GM19438 (cell line): ENCODE results near the gene SLC6A9.

Experiments used
- ATAC-seq: cut with Tn5 transposase; IDR thresholded peaks from one replicate; pipeline ENCODE4 v1.9.1; 2021; ENCODE audit warnings: low read depth; ENCODE audit not compliant: unreplicated experiment

SLC6A9 gene

GRCh38 chr1:43987159-43987902, 43.9 kb downstream of the SLC6A9 start:
- ATAC-seq: no peak

GRCh38 chr1:43986712-43987111, 44.5 kb downstream of the SLC6A9 start:
- no peak for ATAC-seq

GRCh38 chr1:43985984-43986595, 45.2 kb downstream of the SLC6A9 start:
- no peak for ATAC-seq

GRCh38 chr1:43984855-43985254, 46.4 kb downstream of the SLC6A9 start:
- no peak for ATAC-seq

GRCh38 chr1:43983253-43983899, 47.9 kb downstream of the SLC6A9 start:
- no peak for ATAC-seq

GRCh38 chr1:43982808-43983207, 48.5 kb downstream of the SLC6A9 start:
- ATAC-seq: no peak

- no peak for ATAC-seq
Measured at GRCh38 chr1:43982241-43982640, 49.0 kb downstream of the SLC6A9 start.

- no peak for ATAC-seq
Measured at GRCh38 chr1:43981636-43982035, 49.6 kb downstream of the SLC6A9 start.

- ATAC-seq: no peak
Measured at GRCh38 chr1:43981135-43981491, 50.1 kb downstream of the SLC6A9 start.

- ATAC-seq: no peak
Measured at GRCh38 chr1:43980255-43981134, 50.8 kb downstream of the SLC6A9 start.

GRCh38 chr1:43979528-43980254, 51.6 kb downstream of the SLC6A9 start:
- ATAC-seq: no peak

GRCh38 chr1:43979261-43979527, 52.1 kb downstream of the SLC6A9 start:
- ATAC-seq: no peak

- no peak for ATAC-seq
Measured at GRCh38 chr1:43978551-43979260, 52.6 kb downstream of the SLC6A9 start, which contains the start of gene B4GALT2. Gene B4GALT2, plus strand, starts transcription at chr1:43979210. Its CDS starts 1,951 bp downstream, at chr1:43981161.

GRCh38 chr1:43978264-43978550, 53.1 kb downstream of the SLC6A9 start:
- ATAC-seq: no peak

GRCh38 chr1:43977376-43978263, 53.6 kb downstream of the SLC6A9 start:
- no peak for ATAC-seq

GRCh38 chr1:43976890-43977289, 54.4 kb downstream of the SLC6A9 start:
- ATAC-seq: no peak

GRCh38 chr1:43976045-43976444, 55.2 kb downstream of the SLC6A9 start:
- no peak for ATAC-seq

- no peak for ATAC-seq
Measured at GRCh38 chr1:43975249-43975961, 55.9 kb downstream of the SLC6A9 start.
